Activated CD4-positive, alpha-beta T cell treated with anti-CD3 and anti-CD28 coated beads for 36 hours (primary cell): ENCODE data around the gene FLRT1. TPM values are rescaled to one million over a fixed set of nuclear protein-coding genes. Genes with fewer than 3 reads are reported as not detected.
A peak's percentile ranks its signal among the peaks of the same experiment; 100 is the strongest.
"Not testable (repeated sequence)": the region's sequence is repeated elsewhere in the genome, so short reads cannot be mapped to it uniquely, and the experiment has no call there.

Experiments
- ATAC-seq: fragments of 200-7000 bp; cut with Tn5 transposase; one replicate; pipeline ENCODE4 v1.10.0; 2021; ENCODE audit warnings: mild to moderate bottlenecking, moderate library complexity
- CTCF ChIA-PET: fragments of 350-600 bp; sonication (Branson Sonifier 250); formaldehyde crosslinking; loops from one replicate; lab custom pipeline; 2021; ENCODE audit warnings: antibody characterized with exemption; lab: Charles Lee
- POLR2A ChIA-PET: fragments of 350-600 bp; sonication (Branson Sonifier 250); formaldehyde crosslinking; loops from one replicate; lab custom pipeline; 2021; ENCODE audit warnings: antibody characterized with exemption, inconsistent platforms; lab: Charles Lee
- DNase-seq: peaks from one replicate; pipeline ENCODE4 v3.0.0-alpha.2; 2020
- H3K27ac Mint-ChIP-seq: one replicate; pipeline ENCODE4 v1.8.0; 2021; ENCODE audit warnings: mixed read lengths
- H3K27me3 Mint-ChIP-seq: one replicate; pipeline ENCODE4 v1.8.0; 2021; ENCODE audit warnings: mixed read lengths
- H3K36me3 Mint-ChIP-seq: one replicate; pipeline ENCODE4 v1.8.0; 2021; ENCODE audit warnings: low read depth, mixed read lengths
- H3K4me1 Mint-ChIP-seq: one replicate; pipeline ENCODE4 v1.8.0; 2021; ENCODE audit warnings: mixed read lengths
- H3K4me3 Mint-ChIP-seq: one replicate; pipeline ENCODE4 v1.8.0; 2021; ENCODE audit warnings: mild to moderate bottlenecking, moderate library complexity, mixed read lengths
- H3K9me3 Mint-ChIP-seq: one replicate; pipeline ENCODE4 v1.8.0; 2021; ENCODE audit warnings: low read depth, mixed read lengths
- intact Hi-C, 2 experiments: fragments of 100-400 bp; cut with DNase I in 1 of 2; cut with micrococcal nuclease in 1 of 2; formaldehyde crosslinking; loops; one replicate each; pipeline versions ENCODE4 v1.14.2 to v1.15.1; 2022 to 2024; cut with DNase I, micrococcal nuclease
- total RNA-seq, 2 experiments: library from RNA; stranded (reverse); gene quantifications; one replicate each; pipeline ENCODE4 v1.2.3, GENCODE V29; 2021

FLRT1 gene
- total RNA-seq, 2 experiments from 2014 or later = 0.21 to 0.25 TPM

- ATAC-seq (no peak), DNase-seq (peak; percentile 20)
- Mint-ChIP-seq H3K27me3 (peaks cover 9% of the 10 kb centered on the region), H3K4me1 (no peaks in the 10 kb centered on the region), H3K27ac (no peak overlapping the region), H3K36me3 (no peaks in the 10 kb centered on the region), H3K4me3 (no peak overlapping the region), H3K9me3 (no peaks in the 10 kb centered on the region)
- POLR2A ChIA-PET = no interaction called here
- intact Hi-C loops = no loop called here
- CTCF ChIA-PET = no interaction called here
Measured at GRCh38 chr11:64040684-64041322, 5.1 kb downstream of the FLRT1 start.

- H3K9me3 Mint-ChIP-seq = no peaks in the 10 kb centered on the region
- H3K4me1 Mint-ChIP-seq = no peaks in the 10 kb centered on the region
- DNase-seq (no peak), ATAC-seq (no peak)
- ChIA-PET POLR2A (no interaction called here), CTCF (no interaction called here)
- intact Hi-C loops = no loop called here
- no peak overlapping the region for H3K27ac Mint-ChIP-seq
- no peak overlapping the region for H3K4me3 Mint-ChIP-seq
- H3K27me3 Mint-ChIP-seq = peaks cover 9% of the 10 kb centered on the region
- H3K36me3 Mint-ChIP-seq = no peaks in the 10 kb centered on the region
Measured at GRCh38 chr11:64041846-64042245, 6.1 kb downstream of the FLRT1 start.

- intact Hi-C loops = no loop called here
- Mint-ChIP-seq H3K27me3 (peaks cover 9% of the 10 kb centered on the region), H3K4me1 (no peaks in the 10 kb centered on the region), H3K36me3 (no peaks in the 10 kb centered on the region), H3K27ac (no peak overlapping the region), H3K9me3 (no peaks in the 10 kb centered on the region), H3K4me3 (no peak overlapping the region)
- POLR2A ChIA-PET = no interaction called here
- DNase-seq (no peak), ATAC-seq (no peak)
- CTCF ChIA-PET = no interaction called here
Measured at GRCh38 chr11:64042301-64042700, 6.6 kb downstream of the FLRT1 start.

GRCh38 chr11:64043545-64043944 is 7.8 kb downstream of the FLRT1 start:
- Mint-ChIP-seq H3K4me1 (no peaks in the 10 kb centered on the region), H3K27ac (no peak overlapping the region), H3K4me3 (no peak overlapping the region), H3K36me3 (no peaks in the 10 kb centered on the region), H3K9me3 (no peaks in the 10 kb centered on the region), H3K27me3 (peaks cover 4% of the 10 kb centered on the region)
- DNase-seq (no peak), ATAC-seq (no peak)
- POLR2A ChIA-PET = no interaction called here
- intact Hi-C loops = no loop called here
- CTCF ChIA-PET = no interaction called here

- ChIA-PET POLR2A (no interaction called here), CTCF (no interaction called here)
- intact Hi-C loops = no loop called here
- ATAC-seq = no peak
- no peak for DNase-seq
- no peak overlapping the region for H3K27ac Mint-ChIP-seq
- H3K4me1 Mint-ChIP-seq = no peaks in the 10 kb centered on the region
- H3K9me3 Mint-ChIP-seq = no peaks in the 10 kb centered on the region
- H3K36me3 Mint-ChIP-seq = no peaks in the 10 kb centered on the region
- no peak overlapping the region for H3K4me3 Mint-ChIP-seq
- peaks cover 4% of the 10 kb centered on the region for H3K27me3 Mint-ChIP-seq
Measured at GRCh38 chr11:64044730-64045393, 9.1 kb downstream of the FLRT1 start.

- intact Hi-C loops = no loop called here
- H3K4me1 Mint-ChIP-seq = no peaks in the 10 kb centered on the region
Measured at GRCh38 chr11:64045700-64046099, 10.0 kb downstream of the FLRT1 start.

GRCh38 chr11:64047373-64047772 is 11.6 kb downstream of the FLRT1 start:
- DNase-seq, intact Hi-C loops, H3K27me3 Mint-ChIP-seq, ATAC-seq, H3K4me3 Mint-ChIP-seq, H3K4me1 Mint-ChIP-seq, H3K27ac Mint-ChIP-seq, POLR2A ChIA-PET, H3K9me3 Mint-ChIP-seq, H3K36me3 Mint-ChIP-seq: not testable (repeated sequence)
- CTCF ChIA-PET = interaction anchor here (0.7 kb wide), 1 partner anchor 308 kb away, joined by 3 read pairs; no protein-coding TSS in a partner anchor

More at GRCh38 chr11:64045700-64046099, 10.0 kb downstream of the FLRT1 start:
- POLR2A ChIA-PET = no interaction called here
- H3K27ac Mint-ChIP-seq = no peak overlapping the region
- CTCF ChIA-PET = no interaction called here
- no peak for ATAC-seq
- H3K4me3 Mint-ChIP-seq = no peak overlapping the region
- no peaks in the 10 kb centered on the region for H3K27me3 Mint-ChIP-seq
- DNase-seq = no peak
- H3K9me3 Mint-ChIP-seq = no peaks in the 10 kb centered on the region
- H3K36me3 Mint-ChIP-seq = no peaks in the 10 kb centered on the region

GRCh38 chr11:64048042-64048854 is 12.5 kb downstream of the FLRT1 start:
- ATAC-seq (no peak), DNase-seq (no peak)
- H3K27ac Mint-ChIP-seq = no peak overlapping the region
- no peaks in the 10 kb centered on the region for H3K4me1 Mint-ChIP-seq
- POLR2A ChIA-PET = no interaction called here
- H3K4me3 Mint-ChIP-seq = no peak overlapping the region
- intact Hi-C loops = no loop called here
- CTCF ChIA-PET = interaction anchor here (0.6 to 0.7 kb wide), 2 partner anchors 33 to 309 kb away, joined by 3 read pairs; no protein-coding TSS in a partner anchor
- H3K27me3 Mint-ChIP-seq = no peaks in the 10 kb centered on the region
- no peaks in the 10 kb centered on the region for H3K36me3 Mint-ChIP-seq
- H3K9me3 Mint-ChIP-seq = no peaks in the 10 kb centered on the region

GRCh38 chr11:64049509-64049908 is 13.8 kb downstream of the FLRT1 start:
- no peak overlapping the region for H3K4me3 Mint-ChIP-seq
- no peak for DNase-seq
- CTCF ChIA-PET = interaction anchor here (0.6 kb wide), 1 partner anchor 253 kb away, joined by 3 read pairs; no protein-coding TSS in a partner anchor
- intact Hi-C loops = no loop called here
- no peaks in the 10 kb centered on the region for H3K9me3 Mint-ChIP-seq
- no peak overlapping the region for H3K27ac Mint-ChIP-seq
- ATAC-seq = no peak
- H3K36me3 Mint-ChIP-seq = no peaks in the 10 kb centered on the region
- no peaks in the 10 kb centered on the region for H3K27me3 Mint-ChIP-seq
- no peaks in the 10 kb centered on the region for H3K4me1 Mint-ChIP-seq
- POLR2A ChIA-PET = no interaction called here

- Mint-ChIP-seq H3K9me3 (no peaks in the 10 kb centered on the region), H3K27ac (no peak overlapping the region), H3K27me3 (no peaks in the 10 kb centered on the region), H3K4me3 (no peak overlapping the region), H3K4me1 (no peaks in the 10 kb centered on the region), H3K36me3 (no peaks in the 10 kb centered on the region)
- CTCF ChIA-PET = no interaction called here
- ATAC-seq = no peak
- DNase-seq = no peak
- POLR2A ChIA-PET = no interaction called here
- intact Hi-C loops = no loop called here
Measured at GRCh38 chr11:64051297-64051696, 15.6 kb downstream of the FLRT1 start.

GRCh38 chr11:64052436-64052835 is 16.7 kb downstream of the FLRT1 start:
- Mint-ChIP-seq H3K27me3 (no peaks in the 10 kb centered on the region), H3K4me3 (no peak overlapping the region), H3K4me1 (no peaks in the 10 kb centered on the region), H3K27ac (no peak overlapping the region), H3K36me3 (no peaks in the 10 kb centered on the region), H3K9me3 (no peaks in the 10 kb centered on the region)
- ChIA-PET CTCF (no interaction called here), POLR2A (no interaction called here)
- no peak for ATAC-seq
- intact Hi-C loops = no loop called here
- DNase-seq = no peak
